Naive thymus-derived CD8-positive, alpha-beta T cell (primary cell): Measurements from ENCODE around the gene SPRED1. TPM values are rescaled to one million over a fixed set of nuclear protein-coding genes. Genes with fewer than 3 reads are reported as not detected.
A peak's percentile ranks its signal among the peaks of the same experiment; 100 is the strongest.

Source experiments
- ATAC-seq, 2 donors: fragments of 150-1000 bp; cut with Tn5 transposase in 1 of 2; sonication (Bioruptor Pico), chemical (Tn5 transposase) in 1 of 2; 1 replicate in 1 of 2; 2 replicates in 1 of 2; pipeline ENCODE4 v1.10.0; 2021; ENCODE audit warnings: mild to moderate bottlenecking in 2 of 2, moderate library complexity in 2 of 2
- POLR2A ChIA-PET: fragments of 350-600 bp; sonication (Branson Sonifier 250); formaldehyde crosslinking; loops from one replicate; lab custom pipeline; 2021; ENCODE audit warnings: antibody characterized with exemption; lab: Charles Lee
- DNase-seq, 10 donors: peaks; one replicate each; pipeline versions ENCODE4 v3.0.0 to v3.0.0-alpha.2; 2020 to 2022
- H3K27ac Mint-ChIP-seq, 10 donors: one replicate each; pipeline ENCODE4 v1.8.0; 2020 to 2022; ENCODE audit warnings: mild to moderate bottlenecking in 10 of 10, mixed read lengths in 10 of 10, moderate library complexity in 4 of 10, inconsistent platforms in 1 of 10
- H3K27me3 Mint-ChIP-seq, 5 donors: one replicate each; pipeline ENCODE4 v1.8.0; 2021 to 2022; ENCODE audit warnings: mixed read lengths in 5 of 5
- H3K36me3 Mint-ChIP-seq, 3 donors: one replicate each; pipeline ENCODE4 v1.8.0; 2020 to 2022; ENCODE audit warnings: mixed read lengths in 3 of 3, mild to moderate bottlenecking in 2 of 3, inconsistent platforms in 1 of 3
- H3K4me1 Mint-ChIP-seq, 4 donors: one replicate each; pipeline ENCODE4 v1.8.0; 2021 to 2022; ENCODE audit warnings: mixed read lengths in 4 of 4
- H3K4me3 Mint-ChIP-seq, 10 donors: one replicate each; pipeline ENCODE4 v1.8.0; 2020 to 2022; ENCODE audit warnings: mild to moderate bottlenecking in 10 of 10, mixed read lengths in 10 of 10, moderate library complexity in 6 of 10, inconsistent platforms in 1 of 10
- H3K9me3 Mint-ChIP-seq, 9 donors: one replicate each; pipeline ENCODE4 v1.8.0; 2020 to 2022; ENCODE audit warnings: mixed read lengths in 9 of 9, mild to moderate bottlenecking in 3 of 9, inconsistent platforms in 1 of 9, moderate library complexity in 1 of 9
- polyA plus RNA-seq, 3 donors: library from polyadenylated mRNA; unstranded; fragments of 300-500 nt; fragmentation: Illumina TruSeq; gene quantifications; one replicate each; pipeline ENCODE4 v1.2.3, GENCODE V29; 2021
- total RNA-seq, 8 experiments: library from RNA in 2 of 8; stranded (reverse) in 2 of 8; gene quantifications; one replicate each; pipeline ENCODE4 v1.2.3 and lab custom pipeline; 2021 to 2026

SPRED1 gene
- total and polyA plus RNA-seq, 5 experiments from 2014 or later = 0.09 to 0.75 (median 0.24) TPM

- Mint-ChIP-seq H3K4me3 (no peak overlapping the region), H3K27me3 (peaks cover 0 to 3% (median 0%) of the 10 kb centered on the region in 5 donors), H3K9me3 (no peaks in the 10 kb centered on the region), H3K36me3 (no peaks in the 10 kb centered on the region), H3K27ac (no peak overlapping the region), H3K4me1 (peaks cover 0 to 22% (median 7%) of the 10 kb centered on the region in 4 donors)
- no peak for ATAC-seq
- POLR2A ChIA-PET = no interaction called here
- no peak for DNase-seq
Observed at GRCh38 chr15:38304481-38304880, 51.8 kb downstream of the SPRED1 start.

- Mint-ChIP-seq H3K27ac (no peak overlapping the region), H3K4me3 (no peak overlapping the region), H3K27me3 (peaks cover 0 to 3% (median 0%) of the 10 kb centered on the region in 5 donors), H3K9me3 (peaks cover 0 to 1% (median 0%) of the 10 kb centered on the region in 9 donors), H3K36me3 (no peaks in the 10 kb centered on the region), H3K4me1 (peaks cover 0 to 22% (median 7%) of the 10 kb centered on the region in 4 donors)
- POLR2A ChIA-PET = no interaction called here
- DNase-seq (no peak), ATAC-seq (no peak)
Observed at GRCh38 chr15:38307251-38307650, 54.6 kb downstream of the SPRED1 start.

GRCh38 chr15:38307861-38308641, 55.4 kb downstream of the SPRED1 start:
- no peaks in the 10 kb centered on the region for H3K36me3 Mint-ChIP-seq
- peaks cover 0 to 1% (median 0%) of the 10 kb centered on the region in 9 donors for H3K9me3 Mint-ChIP-seq
- no peak overlapping the region for H3K4me3 Mint-ChIP-seq
- POLR2A ChIA-PET = no interaction called here
- DNase-seq (peak in 1 of 10 donors; percentile 0), ATAC-seq (no peak)
- peaks cover 0 to 6% (median 0%) of the 10 kb centered on the region in 5 donors for H3K27me3 Mint-ChIP-seq
- peaks cover 0 to 22% (median 7%) of the 10 kb centered on the region in 4 donors for H3K4me1 Mint-ChIP-seq
- H3K27ac Mint-ChIP-seq = no peak overlapping the region

GRCh38 chr15:38308797-38309196, 56.2 kb downstream of the SPRED1 start:
- Mint-ChIP-seq H3K4me1 (peaks cover 0 to 22% (median 7%) of the 10 kb centered on the region in 4 donors), H3K9me3 (peaks cover 0 to 1% (median 0%) of the 10 kb centered on the region in 9 donors), H3K36me3 (no peaks in the 10 kb centered on the region), H3K27me3 (peaks cover 0 to 6% (median 0%) of the 10 kb centered on the region in 5 donors), H3K27ac (no peak overlapping the region), H3K4me3 (no peak overlapping the region)
- DNase-seq = no peak
- no peak for ATAC-seq
- POLR2A ChIA-PET = no interaction called here

DNA sequence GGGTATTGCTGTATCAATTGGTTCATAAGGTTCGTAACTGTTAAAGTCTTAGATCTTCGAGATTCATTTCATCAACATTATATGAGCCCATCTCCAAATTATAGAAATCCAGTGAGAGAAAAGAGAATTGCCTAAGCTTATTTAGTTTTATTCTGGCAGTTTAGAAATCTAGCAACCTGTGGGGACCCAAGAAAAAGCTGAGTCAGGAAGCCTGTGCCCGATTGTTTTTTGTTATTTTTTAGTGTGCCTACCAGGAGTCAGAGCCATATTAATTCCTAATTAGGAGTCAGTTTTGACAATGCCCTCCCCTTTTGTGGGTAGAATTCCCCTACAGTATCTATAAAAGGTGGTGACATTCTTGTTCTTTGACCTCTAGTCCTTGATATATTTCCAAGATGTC, 59.6 kb downstream of the SPRED1 start:
- no peaks in the 10 kb centered on the region for H3K36me3 Mint-ChIP-seq
- peaks cover 0 to 1% (median 0%) of the 10 kb centered on the region in 9 donors for H3K9me3 Mint-ChIP-seq
- POLR2A ChIA-PET = no interaction called here
- H3K4me3 Mint-ChIP-seq = no peak overlapping the region
- H3K27me3 Mint-ChIP-seq = peaks cover 0 to 3% (median 0%) of the 10 kb centered on the region in 5 donors
- ATAC-seq (no peak), DNase-seq (no peak)
- H3K4me1 Mint-ChIP-seq = peaks cover 0 to 16% (median 7%) of the 10 kb centered on the region in 4 donors
- H3K27ac Mint-ChIP-seq = no peak overlapping the region

GRCh38 chr15:38316311-38316710, 63.7 kb downstream of the SPRED1 start:
- H3K27ac Mint-ChIP-seq = no peak overlapping the region
- no peaks in the 10 kb centered on the region for H3K36me3 Mint-ChIP-seq
- no peak overlapping the region for H3K4me3 Mint-ChIP-seq
- POLR2A ChIA-PET = no interaction called here
- no peaks in the 10 kb centered on the region for H3K4me1 Mint-ChIP-seq
- no peak for ATAC-seq
- H3K27me3 Mint-ChIP-seq = peaks cover 0 to 3% (median 0%) of the 10 kb centered on the region in 5 donors
- no peak for DNase-seq
- H3K9me3 Mint-ChIP-seq = no peaks in the 10 kb centered on the region

DNA sequence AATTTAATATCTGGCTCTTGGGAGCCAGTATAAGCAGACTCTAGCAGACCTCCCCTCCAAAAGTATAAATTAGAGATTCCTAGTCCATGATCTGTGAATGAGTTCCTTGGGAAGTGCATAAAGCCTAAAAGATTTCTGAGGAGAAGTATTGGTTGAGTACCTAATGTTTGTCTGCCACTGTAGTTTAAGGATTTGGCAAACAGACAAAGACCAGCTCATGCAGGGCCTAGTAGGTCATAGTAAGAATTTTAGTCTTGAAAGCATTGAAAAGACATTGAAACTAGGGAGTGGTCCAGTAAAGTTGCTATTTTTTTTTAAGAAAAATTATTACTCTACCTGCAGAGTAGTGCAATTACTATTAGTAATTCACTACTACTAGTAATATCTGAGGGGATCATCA, 67.5 kb downstream of the SPRED1 start:
- Mint-ChIP-seq H3K4me1 (no peaks in the 10 kb centered on the region), H3K36me3 (no peaks in the 10 kb centered on the region)

GRCh38 chr15:38320866-38321265, 68.2 kb downstream of the SPRED1 start:
- ATAC-seq (no peak), DNase-seq (no peak)
- no peak overlapping the region for H3K27ac Mint-ChIP-seq
- peaks cover 0 to 2% (median 0%) of the 10 kb centered on the region in 4 donors for H3K4me1 Mint-ChIP-seq
- peaks cover 0 to 1% (median 0%) of the 10 kb centered on the region in 5 donors for H3K27me3 Mint-ChIP-seq
- no peaks in the 10 kb centered on the region for H3K9me3 Mint-ChIP-seq
- H3K36me3 Mint-ChIP-seq = no peaks in the 10 kb centered on the region
- H3K4me3 Mint-ChIP-seq = no peak overlapping the region
- POLR2A ChIA-PET = no interaction called here

More for the DNA sequence above, 67.5 kb downstream of the SPRED1 start:
- ATAC-seq (no peak), DNase-seq (no peak)
- Mint-ChIP-seq H3K27ac (no peak overlapping the region), H3K4me3 (no peak overlapping the region), H3K9me3 (no peaks in the 10 kb centered on the region), H3K27me3 (peaks cover 0 to 1% (median 0%) of the 10 kb centered on the region in 5 donors)
- POLR2A ChIA-PET = no interaction called here

- Mint-ChIP-seq H3K4me3 (no peak overlapping the region), H3K9me3 (no peaks in the 10 kb centered on the region), H3K4me1 (peaks cover 0 to 2% (median 0%) of the 10 kb centered on the region in 4 donors), H3K27me3 (no peaks in the 10 kb centered on the region), H3K27ac (no peak overlapping the region), H3K36me3 (no peaks in the 10 kb centered on the region)
- POLR2A ChIA-PET = no interaction called here
- no peak for DNase-seq
- no peak for ATAC-seq
Observed at GRCh38 chr15:38323895-38324294, 71.3 kb downstream of the SPRED1 start.

DNA sequence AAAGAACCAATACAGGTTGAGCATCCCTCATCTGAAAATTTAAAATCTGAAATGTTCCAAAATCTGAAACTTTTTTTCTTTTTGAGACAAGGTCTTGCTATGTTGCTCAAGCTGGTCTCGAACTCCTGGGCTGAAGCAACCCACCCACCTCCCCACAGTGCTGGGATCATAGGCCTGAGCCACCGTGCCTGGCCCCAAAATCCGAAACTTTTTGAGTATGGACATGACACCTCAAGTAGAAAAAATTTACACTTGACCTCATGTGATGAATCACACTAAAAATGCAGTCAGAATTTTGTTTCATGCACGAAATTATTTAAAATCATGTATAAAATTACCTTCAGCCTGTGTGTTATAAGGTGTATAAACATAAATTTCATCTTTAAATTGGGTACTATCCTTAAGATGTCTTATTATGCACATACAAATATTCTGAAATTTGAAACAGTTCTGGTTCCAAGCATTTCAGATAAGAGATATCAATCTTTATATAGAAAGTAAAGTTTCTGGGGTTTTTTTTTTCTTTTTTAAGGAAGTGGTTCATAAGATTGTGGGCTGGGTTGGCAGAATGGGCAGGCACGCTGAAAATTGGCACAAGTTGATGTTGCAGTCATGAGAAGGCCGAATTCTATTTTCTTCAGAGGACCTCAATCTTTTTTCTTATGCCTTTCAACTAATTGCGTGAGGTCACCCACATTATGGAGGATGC, 72.5 kb downstream of the SPRED1 start:
- no peak for ATAC-seq
- H3K4me3 Mint-ChIP-seq = no peak overlapping the region
- no peaks in the 10 kb centered on the region for H3K9me3 Mint-ChIP-seq
- H3K36me3 Mint-ChIP-seq = no peaks in the 10 kb centered on the region
- H3K27ac Mint-ChIP-seq = no peak overlapping the region
- H3K27me3 Mint-ChIP-seq = no peaks in the 10 kb centered on the region
- POLR2A ChIA-PET = no interaction called here
- H3K4me1 Mint-ChIP-seq = peaks cover 0 to 2% (median 0%) of the 10 kb centered on the region in 4 donors
- DNase-seq = no peak

DNA sequence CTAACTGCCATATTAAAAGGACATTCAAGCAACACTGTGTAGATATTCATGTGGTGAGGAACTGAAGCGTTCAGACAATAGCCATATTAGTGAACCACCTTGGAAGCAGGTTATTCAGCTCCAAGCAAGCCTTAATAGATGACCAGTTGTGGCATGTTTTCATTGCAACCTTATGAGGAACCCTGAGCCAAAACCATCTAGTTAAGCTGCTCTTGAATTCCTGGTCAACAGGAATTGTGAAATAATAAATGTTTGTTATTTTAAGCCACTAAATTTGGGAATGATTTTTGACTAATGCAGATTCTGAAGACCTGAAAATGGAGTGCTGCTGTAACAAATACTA, 73.0 kb downstream of the SPRED1 start:
- POLR2A ChIA-PET = no interaction called here
- Mint-ChIP-seq H3K4me3 (no peak overlapping the region), H3K27me3 (no peaks in the 10 kb centered on the region), H3K4me1 (peaks cover 0 to 2% (median 0%) of the 10 kb centered on the region in 4 donors), H3K36me3 (no peaks in the 10 kb centered on the region), H3K9me3 (no peaks in the 10 kb centered on the region), H3K27ac (no peak overlapping the region)
- DNase-seq (no peak), ATAC-seq (no peak)

DNA sequence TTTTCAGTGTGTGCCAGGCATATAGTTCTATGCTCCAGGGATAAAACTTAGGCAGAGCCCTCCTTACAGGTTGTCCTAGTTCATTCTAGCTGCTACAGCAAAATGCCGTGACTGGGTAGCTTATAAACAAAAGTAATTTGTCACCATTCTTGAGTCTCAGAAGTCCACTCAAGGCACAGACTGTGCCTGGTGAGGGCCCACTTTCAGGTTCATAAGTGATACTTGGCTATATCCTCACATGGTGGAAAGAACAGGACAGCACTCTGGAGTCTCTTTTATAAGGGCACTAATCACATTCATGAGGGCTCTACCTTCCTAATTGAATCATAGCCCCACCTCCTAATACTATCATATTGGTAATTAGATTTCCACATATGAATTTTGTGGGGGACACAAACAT, 80.1 kb downstream of the SPRED1 start:
- Mint-ChIP-seq H3K4me1 (no peaks in the 10 kb centered on the region), H3K36me3 (no peaks in the 10 kb centered on the region), H3K4me3 (no peak overlapping the region), H3K27me3 (peaks cover 0 to 3% (median 2%) of the 10 kb centered on the region in 5 donors), H3K27ac (no peak overlapping the region), H3K9me3 (no peaks in the 10 kb centered on the region)
- ATAC-seq (no peak), DNase-seq (no peak)
- POLR2A ChIA-PET = no interaction called here

- Mint-ChIP-seq H3K27me3 (peaks cover 0 to 3% (median 2%) of the 10 kb centered on the region in 5 donors), H3K36me3 (no peaks in the 10 kb centered on the region), H3K27ac (no peak overlapping the region), H3K9me3 (no peaks in the 10 kb centered on the region), H3K4me1 (no peaks in the 10 kb centered on the region), H3K4me3 (no peak overlapping the region)
- POLR2A ChIA-PET = no interaction called here
- no peak for ATAC-seq
- DNase-seq = no peak
Observed at GRCh38 chr15:38335116-38335515, 82.5 kb downstream of the SPRED1 start.
